ENCODE results near the gene C2orf80. TPM values are rescaled to one million over a fixed set of nuclear protein-coding genes. Genes with fewer than 3 reads are reported as not detected.

Gene C2orf80
- total and polyA plus RNA-seq, 2 donors (not counting 1 experiment from before 2014, with no cell fraction given): not detected

DNA sequence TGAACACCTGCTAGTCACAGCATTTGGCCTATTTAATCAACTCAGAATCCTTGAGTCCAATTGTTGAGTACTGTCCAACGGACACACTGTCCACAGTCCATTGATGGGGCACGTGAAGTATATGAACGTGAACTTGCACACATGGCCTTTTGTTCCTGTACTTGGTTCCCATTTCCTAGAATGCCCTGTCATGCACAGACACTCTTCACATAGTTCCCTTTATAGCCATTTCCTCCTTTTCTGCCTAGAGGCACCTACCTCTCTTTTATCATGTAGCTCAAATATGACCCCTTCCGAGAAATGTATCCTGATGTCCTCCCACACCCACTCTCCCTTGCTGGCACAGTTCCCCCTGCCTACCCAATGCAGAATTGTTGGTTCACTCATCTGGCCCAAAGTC is 17.7 kb downstream of the C2orf80 start:
- Histone ChIP-seq H3K9me3 (ENCODE audit: control extremely low read depth in 1 of 3, control insufficient read depth in 2 of 3, insufficient read depth in 1 of 3, low read length in 2 of 3) (no peaks in the 10 kb centered on the region), H3K4me3 (ENCODE audit: control extremely low read depth in 1 of 5, extremely low read depth in 1 of 5, insufficient read depth in 1 of 5, low read depth in 2 of 5, low read length in 4 of 5) (no peak overlapping the region), H3K4me2 (replicated peaks; ENCODE audit: low read depth, low read length, poor library complexity, severe bottlenecking) (no peak overlapping the region), H3K27ac (ENCODE audit: low read length in 2 of 2) (no peak overlapping the region), H3K4me1 (ENCODE audit: control insufficient read depth in 2 of 2, insufficient read depth in 2 of 2, low read length in 2 of 2) (no peaks in the 10 kb centered on the region), H4K20me1 (ENCODE audit: control insufficient read depth, insufficient read depth, low read length, poor library complexity, severe bottlenecking) (no peaks in the 10 kb centered on the region), H2AFZ (ENCODE audit: insufficient read depth, low read depth, low read length, poor library complexity, severe bottlenecking) (no peak overlapping the region), H3K9ac (ENCODE audit: low read length) (no peak overlapping the region), H3K27me3 (replicated peaks in 1 of 4; ENCODE audit: control extremely low read depth in 1 of 4, control insufficient read depth in 3 of 4, insufficient read depth in 4 of 4, low read length in 3 of 4) (peaks cover 0 to 8% (median 1%) of the 10 kb centered on the region in 4 experiments), H3K79me2 (ENCODE audit: control insufficient read depth, insufficient read depth, low read length) (no peaks in the 10 kb centered on the region), H3K36me3 (replicated peaks in 1 of 2; ENCODE audit: control extremely low read depth in 1 of 2, control insufficient read depth in 1 of 2, extremely low read depth in 1 of 2, insufficient read depth in 2 of 2, low read length in 1 of 2) (no peaks in the 10 kb centered on the region)
- Mint-ChIP-seq H3K27me3 (peaks cover 24% of the 10 kb centered on the region), H3K27ac (no peak overlapping the region), H3K4me1 (peaks cover 3% of the 10 kb centered on the region), H3K4me3 (no peak overlapping the region), H3K9me3 (ENCODE audit: insufficient read depth) (no peaks in the 10 kb centered on the region)
- no peak for DNase-seq
- CTCF ChIA-PET: no interaction called here
- intact Hi-C loops (cut with micrococcal nuclease): no loop called here
- ATAC-seq (ENCODE audit: low read depth): no peak
- POLR2A ChIA-PET: no interaction called here
- no peak for TF ChIP-seq CTCF (IDR thresholded peaks at IDR 0.05)
- TF ChIP-seq EZH2 (IDR thresholded peaks at IDR 0.05; ENCODE audit: borderline replicate concordance, insufficient read depth, low read depth, low read length, poor library complexity, severe bottlenecking): no peak
- WGBS (ENCODE audit: insufficient coverage): 10% methylated on average over 4 of the region's 4 CpGs

DNA sequence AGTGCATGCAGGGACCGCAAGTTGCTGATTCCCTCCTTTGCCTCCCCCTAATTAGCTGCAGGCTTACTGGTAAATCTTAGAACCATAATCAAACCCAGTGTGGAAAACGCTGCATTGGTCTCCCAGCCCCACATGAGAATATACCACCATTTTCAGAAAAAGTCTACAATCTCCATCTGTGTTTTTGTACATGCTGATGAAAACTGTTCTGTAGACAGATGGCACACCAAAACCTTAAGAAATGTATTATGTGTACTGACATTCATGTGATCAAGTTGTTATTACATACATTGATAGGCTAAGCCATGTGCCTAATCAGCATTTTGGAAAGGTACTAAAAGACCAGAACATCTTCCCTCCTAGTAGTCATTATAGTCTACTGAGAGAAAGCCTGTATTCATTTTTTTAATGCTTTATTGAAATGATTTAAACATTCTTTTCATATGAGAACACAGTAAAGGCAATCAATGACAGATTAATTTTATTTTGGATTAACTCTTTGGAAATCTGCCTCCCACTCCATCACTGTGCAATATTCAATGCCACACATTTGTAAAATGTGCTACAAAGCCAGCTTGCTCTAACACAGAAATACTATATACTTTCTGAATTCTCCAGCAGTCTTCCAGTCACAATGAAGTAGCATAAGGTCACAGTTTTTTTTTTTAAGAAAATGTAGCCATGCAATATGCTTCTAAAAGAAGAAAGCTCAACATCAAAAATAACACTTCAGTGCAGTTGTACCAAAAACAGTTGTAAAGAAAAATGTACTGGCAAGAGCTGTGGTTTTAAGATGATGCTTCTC is 24.7 kb downstream of the C2orf80 start:
- TF ChIP-seq EZH2 (IDR thresholded peaks at IDR 0.05; ENCODE audit: borderline replicate concordance, insufficient read depth, low read depth, low read length, poor library complexity, severe bottlenecking) (no peak), CTCF (IDR thresholded peaks at IDR 0.05) (no peak)
- Mint-ChIP-seq H3K4me1 (no peaks in the 10 kb centered on the region), H3K4me3 (no peak overlapping the region), H3K27ac (no peak overlapping the region), H3K27me3 (peaks cover 14% of the 10 kb centered on the region), H3K9me3 (ENCODE audit: insufficient read depth) (no peaks in the 10 kb centered on the region)
- intact Hi-C loops (cut with micrococcal nuclease): no loop called here
- Histone ChIP-seq H3K27me3 (replicated peaks in 1 of 4; ENCODE audit: control extremely low read depth in 1 of 4, control insufficient read depth in 3 of 4, insufficient read depth in 4 of 4, low read length in 3 of 4) (peaks cover 0 to 9% (median 2%) of the 10 kb centered on the region in 4 experiments), H3K4me1 (ENCODE audit: control insufficient read depth in 2 of 2, insufficient read depth in 2 of 2, low read length in 2 of 2) (no peaks in the 10 kb centered on the region), H3K27ac (ENCODE audit: low read length in 2 of 2) (no peak overlapping the region), H3K9ac (ENCODE audit: low read length) (no peak overlapping the region), H3K4me2 (replicated peaks; ENCODE audit: low read depth, low read length, poor library complexity, severe bottlenecking) (no peak overlapping the region), H4K20me1 (ENCODE audit: control insufficient read depth, insufficient read depth, low read length, poor library complexity, severe bottlenecking) (no peaks in the 10 kb centered on the region), H2AFZ (ENCODE audit: insufficient read depth, low read depth, low read length, poor library complexity, severe bottlenecking) (no peak overlapping the region), H3K79me2 (ENCODE audit: control insufficient read depth, insufficient read depth, low read length) (no peaks in the 10 kb centered on the region), H3K9me3 (ENCODE audit: control extremely low read depth in 1 of 3, control insufficient read depth in 2 of 3, insufficient read depth in 1 of 3, low read length in 2 of 3) (no peaks in the 10 kb centered on the region), H3K4me3 (ENCODE audit: control extremely low read depth in 1 of 5, extremely low read depth in 1 of 5, insufficient read depth in 1 of 5, low read depth in 2 of 5, low read length in 4 of 5) (no peak overlapping the region), H3K36me3 (replicated peaks in 1 of 2; ENCODE audit: control extremely low read depth in 1 of 2, control insufficient read depth in 1 of 2, extremely low read depth in 1 of 2, insufficient read depth in 2 of 2, low read length in 1 of 2) (no peaks in the 10 kb centered on the region)
- ChIA-PET POLR2A (no interaction called here), CTCF (interaction anchor here (1.8 kb wide), 1 partner anchor 11 kb away, joined by 8 read pairs; no protein-coding TSS in a partner anchor)
- DNase-seq (no peak), ATAC-seq (ENCODE audit: low read depth) (no peak)
- WGBS (ENCODE audit: insufficient coverage): 90% methylated on average over 1 of the region's 2 CpGs

Measured in B cell (primary cell).